ENCODE measurements around the gene TP53INP2. TPM values are rescaled to one million over a fixed set of nuclear protein-coding genes. Genes with fewer than 3 reads are reported as not detected.

Gene TP53INP2
- total RNA-seq, 1 experiment from 2014 or later = 29.7 TPM

DNA sequence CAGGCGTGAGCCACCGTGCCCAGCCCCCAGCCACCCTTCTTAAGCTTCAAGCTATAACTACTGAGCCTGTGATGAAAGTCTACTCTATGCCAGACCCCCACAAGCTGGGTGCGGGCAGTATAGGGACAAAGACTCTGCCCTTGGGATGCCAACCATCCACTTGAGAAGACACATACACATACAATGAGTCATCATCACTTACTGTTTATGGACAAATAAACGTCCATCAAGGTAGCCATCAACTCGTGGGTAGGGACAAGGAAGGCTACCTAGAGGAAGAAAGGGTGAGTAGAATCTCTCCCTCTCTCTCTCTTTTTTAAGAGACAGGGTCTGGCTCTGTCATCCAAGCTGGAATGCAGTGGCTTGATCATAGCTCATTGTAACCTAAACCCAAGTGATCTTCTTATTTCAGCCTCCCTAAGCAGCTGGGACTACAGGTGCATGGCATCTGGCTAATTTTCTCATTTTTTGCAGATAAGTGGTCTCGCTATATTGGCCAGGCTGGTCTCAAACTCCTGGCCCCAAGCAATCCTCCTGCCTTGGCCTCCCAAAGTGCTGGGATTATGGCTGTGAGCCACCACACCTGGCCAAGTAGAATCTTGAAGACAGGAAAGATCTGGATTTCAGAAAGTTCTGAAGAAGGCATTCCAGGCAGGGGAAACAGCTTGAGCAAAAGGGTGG, 2.6 kb upstream of the TP53INP2 start:
- TF ChIP-seq, protein P1, sequence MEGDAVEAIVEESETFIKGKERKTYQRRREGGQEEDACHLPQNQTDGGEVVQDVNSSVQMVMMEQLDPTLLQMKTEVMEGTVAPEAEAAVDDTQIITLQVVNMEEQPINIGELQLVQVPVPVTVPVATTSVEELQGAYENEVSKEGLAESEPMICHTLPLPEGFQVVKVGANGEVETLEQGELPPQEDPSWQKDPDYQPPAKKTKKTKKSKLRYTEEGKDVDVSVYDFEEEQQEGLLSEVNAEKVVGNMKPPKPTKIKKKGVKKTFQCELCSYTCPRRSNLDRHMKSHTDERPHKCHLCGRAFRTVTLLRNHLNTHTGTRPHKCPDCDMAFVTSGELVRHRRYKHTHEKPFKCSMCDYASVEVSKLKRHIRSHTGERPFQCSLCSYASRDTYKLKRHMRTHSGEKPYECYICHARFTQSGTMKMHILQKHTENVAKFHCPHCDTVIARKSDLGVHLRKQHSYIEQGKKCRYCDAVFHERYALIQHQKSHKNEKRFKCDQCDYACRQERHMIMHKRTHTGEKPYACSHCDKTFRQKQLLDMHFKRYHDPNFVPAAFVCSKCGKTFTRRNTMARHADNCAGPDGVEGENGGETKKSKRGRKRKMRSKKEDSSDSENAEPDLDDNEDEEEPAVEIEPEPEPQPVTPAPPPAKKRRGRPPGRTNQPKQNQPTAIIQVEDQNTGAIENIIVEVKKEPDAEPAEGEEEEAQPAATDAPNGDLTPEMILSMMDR (IDR thresholded peaks at IDR 0.05; ENCODE audit: insufficient read depth in 1 of 2, low read depth in 1 of 2, low read length in 1 of 2, severe bottlenecking in 1 of 2, unreplicated experiment in 1 of 2) = no peak
- Histone ChIP-seq H3K4me3 (ENCODE audit: low read depth, low read length) (no peak overlapping the region), H3K36me3 (ENCODE audit: control insufficient read depth, insufficient read depth, low read length) (no peaks in the 10 kb centered on the region), H3K4me1 (peaks cover 26% of the 10 kb centered on the region), H3K9me3 (no peaks in the 10 kb centered on the region), H3K27me3 (replicated peaks; ENCODE audit: control insufficient read depth, insufficient read depth, low read length) (no peaks in the 10 kb centered on the region)
- H3K27ac Mint-ChIP-seq (ENCODE audit: unreplicated experiment) = no peak overlapping the region
- peak in 1 of 2 experiments; percentile 32 for DNase-seq
- BruUV-seq (replicated peaks) = no TSS peak
- peaks cover 3% of the 10 kb centered on the region for H3K27me3 Mint-ChIP-seq (ENCODE audit: insufficient read depth, unreplicated experiment)
- no peaks in the 10 kb centered on the region for H3K9me3 Mint-ChIP-seq (ENCODE audit: unreplicated experiment)
- H3K36me3 Mint-ChIP-seq (ENCODE audit: insufficient read depth, unreplicated experiment) = peaks cover 22% of the 10 kb centered on the region
- CTCF ChIA-PET = interaction anchor here (0.7 to 2.1 kb wide), 2 partner anchors 163 to 176 kb away, joined by 5 to 7 read pairs; no protein-coding TSS in a partner anchor
- POLR2A ChIA-PET = interaction anchor here (0.7 kb wide), 1 partner anchor 626 kb away, joined by 12 read pairs; no protein-coding TSS in a partner anchor
- intact Hi-C loops (cut with micrococcal nuclease; ENCODE audit: unreplicated experiment) = no loop called here
- peaks cover 37% of the 10 kb centered on the region for H3K4me1 Mint-ChIP-seq (ENCODE audit: low read depth, unreplicated experiment)
- H3K4me3 Mint-ChIP-seq (ENCODE audit: unreplicated experiment) = peak overlapping the region; percentile 1

DNA sequence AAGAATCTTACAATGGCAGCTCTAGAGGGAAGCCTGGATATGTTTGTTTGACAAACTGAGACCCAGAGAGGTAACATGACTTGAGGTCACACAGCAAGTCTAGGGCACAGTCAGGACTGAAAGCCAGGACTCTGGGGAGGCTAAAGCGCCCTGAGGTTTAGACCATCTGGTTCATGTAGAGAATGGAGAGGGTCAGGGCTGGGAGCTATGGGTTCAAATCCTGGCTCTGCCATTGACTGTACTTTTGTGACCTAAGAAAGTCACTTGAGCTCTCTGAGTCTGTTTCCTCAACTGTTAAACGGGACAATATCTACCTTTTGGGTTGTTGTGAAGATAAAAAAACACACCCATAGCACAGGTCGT, 1.1 kb upstream of the TP53INP2 start:
- no peak for DNase-seq
- no TSS peak for BruUV-seq (replicated peaks)
- peaks cover 3% of the 10 kb centered on the region for H3K27me3 Mint-ChIP-seq (ENCODE audit: insufficient read depth, unreplicated experiment)
- peaks cover 22% of the 10 kb centered on the region for H3K36me3 Mint-ChIP-seq (ENCODE audit: insufficient read depth, unreplicated experiment)
- no peaks in the 10 kb centered on the region for H3K27me3 ChIP-seq (replicated peaks; ENCODE audit: control insufficient read depth, insufficient read depth, low read length)
- H3K4me1 ChIP-seq = peaks cover 34% of the 10 kb centered on the region
- intact Hi-C loops (cut with micrococcal nuclease; ENCODE audit: unreplicated experiment) = no loop called here
- H3K4me3 Mint-ChIP-seq (ENCODE audit: unreplicated experiment) = peak overlapping the region; percentile 99
- H3K9me3 ChIP-seq = no peaks in the 10 kb centered on the region
- H3K4me3 ChIP-seq (ENCODE audit: low read depth, low read length) = peak overlapping the region; percentile 48
- peaks cover 37% of the 10 kb centered on the region for H3K4me1 Mint-ChIP-seq (ENCODE audit: low read depth, unreplicated experiment)
- TF ChIP-seq, protein P1 (IDR thresholded peaks at IDR 0.05; ENCODE audit: insufficient read depth in 1 of 2, low read depth in 1 of 2, low read length in 1 of 2, severe bottlenecking in 1 of 2, unreplicated experiment in 1 of 2) = no peak
- peak overlapping the region; percentile 99 for H3K27ac Mint-ChIP-seq (ENCODE audit: unreplicated experiment)
- CTCF ChIA-PET = interaction anchor here (0.7 to 3.5 kb wide), 9 partner anchors 21 to 383 kb away, joined by 3 to 15 read pairs (median 5); no protein-coding TSS in a partner anchor
- POLR2A ChIA-PET = interaction anchor here (0.5 to 2.3 kb wide), 10 partner anchors 16 to 591 kb away, joined by 3 to 40 read pairs (median 5); partner anchors contain the start of genes DYNLRB1, EIF2S2, ITCH and PIGU
- no peaks in the 10 kb centered on the region for H3K36me3 ChIP-seq (ENCODE audit: control insufficient read depth, insufficient read depth, low read length)
- no peaks in the 10 kb centered on the region for H3K9me3 Mint-ChIP-seq (ENCODE audit: unreplicated experiment)

DNA sequence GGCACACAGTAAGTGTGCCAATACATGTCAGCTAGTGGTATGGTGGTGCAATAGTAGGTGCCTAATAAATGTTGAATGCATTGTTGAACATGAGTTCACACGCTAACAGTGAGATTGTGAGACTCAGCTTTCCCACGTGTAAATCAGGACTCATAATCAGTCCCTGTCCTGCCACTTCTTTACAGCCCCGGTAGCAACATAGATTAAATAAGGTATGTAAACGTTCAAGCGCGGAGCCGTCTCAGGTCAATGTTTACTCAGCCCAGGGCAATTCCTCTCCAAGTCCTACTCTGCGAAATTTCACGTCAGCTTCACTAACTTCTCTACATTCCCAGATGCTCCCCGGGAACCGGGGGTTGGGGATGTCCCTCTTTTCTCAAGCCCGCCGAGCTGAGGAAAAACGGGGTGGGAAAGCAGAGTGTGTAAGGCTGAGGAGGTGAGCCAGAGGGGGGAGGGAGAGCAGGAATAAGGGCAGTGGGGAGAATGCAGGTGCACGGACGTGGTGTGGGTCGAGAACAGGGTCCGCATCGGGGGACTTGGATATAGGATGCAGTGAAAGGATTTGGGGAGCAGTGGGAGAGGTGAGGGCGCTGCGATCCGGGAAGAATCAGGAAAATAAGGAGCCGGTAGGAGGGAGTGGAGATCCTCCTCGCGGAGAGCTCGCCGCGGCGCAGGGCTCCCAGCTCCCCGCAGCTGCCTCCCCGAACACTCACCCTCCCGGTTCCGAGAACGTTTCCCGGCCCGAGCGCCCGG, 544 bp upstream of the TP53INP2 start:
- H3K36me3 Mint-ChIP-seq (ENCODE audit: insufficient read depth, unreplicated experiment) = peaks cover 22% of the 10 kb centered on the region
- Histone ChIP-seq H3K36me3 (ENCODE audit: control insufficient read depth, insufficient read depth, low read length) (no peaks in the 10 kb centered on the region), H3K4me1 (peaks cover 34% of the 10 kb centered on the region), H3K4me3 (ENCODE audit: low read depth, low read length) (peak overlapping the region; percentile 48), H3K27me3 (replicated peaks; ENCODE audit: control insufficient read depth, insufficient read depth, low read length) (no peaks in the 10 kb centered on the region), H3K9me3 (no peaks in the 10 kb centered on the region)
- CTCF ChIA-PET = interaction anchor here (0.6 to 3.5 kb wide), 19 partner anchors 14 to 513 kb away, joined by 3 to 15 read pairs (median 4); no protein-coding TSS in a partner anchor
- peak; percentile 80 to 84 for DNase-seq
- TF ChIP-seq, protein P1 (IDR thresholded peaks at IDR 0.05; ENCODE audit: insufficient read depth in 1 of 2, low read depth in 1 of 2, low read length in 1 of 2, severe bottlenecking in 1 of 2, unreplicated experiment in 1 of 2) = no peak
- H3K27me3 Mint-ChIP-seq (ENCODE audit: insufficient read depth, unreplicated experiment) = peaks cover 3% of the 10 kb centered on the region
- POLR2A ChIA-PET = interaction anchor here (0.5 to 2.3 kb wide), 27 partner anchors 13 to 739 kb away, joined by 3 to 40 read pairs (median 4); partner anchors contain the start of genes DYNLRB1, EIF2S2, ITCH and PIGU
- peaks cover 42% of the 10 kb centered on the region for H3K4me1 Mint-ChIP-seq (ENCODE audit: low read depth, unreplicated experiment)
- no peaks in the 10 kb centered on the region for H3K9me3 Mint-ChIP-seq (ENCODE audit: unreplicated experiment)
- H3K4me3 Mint-ChIP-seq (ENCODE audit: unreplicated experiment) = peak overlapping the region; percentile 99
- intact Hi-C loops (cut with micrococcal nuclease; ENCODE audit: unreplicated experiment) = loop anchor here (1.0 to 2.0 kb wide), 3 partner anchors 27 to 513 kb away; no protein-coding TSS in a partner anchor
- H3K27ac Mint-ChIP-seq (ENCODE audit: unreplicated experiment) = peak overlapping the region; percentile 99
- BruUV-seq (replicated peaks) = TSS peak; percentile 92

Measured in Caco-2 (cell line).